ENCODE data around the gene KLF16. TPM values are rescaled to one million over a fixed set of nuclear protein-coding genes. Genes with fewer than 3 reads are reported as not detected.

Gene KLF16
- total and polyA plus RNA-seq, 9 of the 15 experiments (the other 6 are each of a cell fraction or from before 2014, with no cell fraction given) = 0.04 to 60.4 (median 6.8) TPM

- TF ChIP-seq ZBTB40 (IDR thresholded peaks at IDR 0.05) (no peak), ZBTB40 (CRISPR knock-in tag; IDR thresholded peaks at IDR 0.05) (no peak), HSF4 (CRISPR knock-in tag; IDR thresholded peaks at IDR 0.05; ENCODE audit: borderline replicate concordance) (no peak), MCM7 (IDR thresholded peaks at IDR 0.05) (no peak), E2F3 (CRISPR knock-in tag; IDR thresholded peaks at IDR 0.05) (0 out of 2 replicates have a peak, but pooled peaks have one; percentile 15), SMC3 (conservative IDR thresholded peaks at IDR 0.05; ENCODE audit: insufficient read depth, low read depth, low read length) (peak; percentile 33), HMGN3 (IDR thresholded peaks at IDR 0.05; ENCODE audit: borderline replicate concordance, extremely low read depth, insufficient read length, low read depth, low read length) (no peak), ZBTB43 (CRISPR knock-in tag; IDR thresholded peaks at IDR 0.05) (no peak), ZNF695 (CRISPR knock-in tag; IDR thresholded peaks at IDR 0.05) (no peak), KLF1 (tag; IDR thresholded peaks at IDR 0.05) (peak; percentile 44; the same call in 1 of the 2 replicates), FOXJ3 (CRISPR knock-in tag; IDR thresholded peaks at IDR 0.05) (no peak), ZNF511 (CRISPR knock-in tag; IDR thresholded peaks at IDR 0.05) (peak; percentile 74; the same call in 1 of the 2 replicates), YY1 (IDR thresholded peaks at IDR 0.05; ENCODE audit: borderline replicate concordance in 1 of 3, control insufficient read depth in 1 of 3, extremely low read depth in 1 of 3, insufficient read depth in 3 of 3, insufficient read length in 1 of 3, insufficient replicate concordance in 2 of 3, low read depth in 1 of 3, low read length in 2 of 3) (peak; percentile 86 to 93 (median 93)), ZNF589 (CRISPR knock-in tag; IDR thresholded peaks at IDR 0.05; ENCODE audit: low read depth) (no peak), TGIF2 (CRISPR knock-in tag; IDR thresholded peaks at IDR 0.05) (no peak), TAF7 (tag; IDR thresholded peaks at IDR 0.05) (peak; percentile 90), NFXL1 (CRISPR knock-in tag; IDR thresholded peaks at IDR 0.05) (no peak)
Measured at GRCh38 chr19:1848399-1849131, 14.8 kb downstream of the KLF16 start, which contains the start of gene REXO1 (continued).
